CD14-positive monocyte (primary cell): ENCODE measurements around the gene KIAA1328. TPM values are rescaled to one million over a fixed set of nuclear protein-coding genes. Genes with fewer than 3 reads are reported as not detected.

Experiments used
- DNase-seq, 3 donors: peaks; one replicate each; pipeline ENCODE4 v3.0.0-alpha.2; 2011 to 2022
- H2AFZ ChIP-seq: 2 replicates; pipeline ENCODE4 v1.6.0; 2012; ENCODE audit warnings: mild to moderate bottlenecking, low read depth, low read length, inconsistent platforms; ENCODE audit not compliant: insufficient read depth, poor library complexity, severe bottlenecking
- H3K27ac ChIP-seq, 2 donors: 1 replicate in 1 of 2; 2 replicates in 1 of 2; pipeline ENCODE4 v1.5.1; 2012 to 2013; ENCODE audit warnings: low read length in 2 of 2, control low read depth in 1 of 2, inconsistent platforms in 1 of 2, low read depth in 1 of 2, mild to moderate bottlenecking in 1 of 2
- H3K27me3 ChIP-seq, 2 donors: one replicate each; pipeline versions ENCODE4 v1.6.0 to v1.6.1; 2011 to 2013; ENCODE audit warnings: low read length in 2 of 2; ENCODE audit not compliant: control insufficient read depth in 2 of 2, insufficient read depth in 2 of 2
- H3K36me3 ChIP-seq, 2 donors: replicated peaks in 1 of 2; 1 replicate in 1 of 2; 2 replicates in 1 of 2; pipeline versions ENCODE4 v1.5.1 to v1.6.1; 2012 to 2013; ENCODE audit warnings: low read length in 2 of 2, control low read depth in 1 of 2, inconsistent platforms in 1 of 2, mild to moderate bottlenecking in 1 of 2; ENCODE audit not compliant: insufficient read depth in 2 of 2, control insufficient read depth in 1 of 2
- H3K4me1 ChIP-seq, 2 donors: 1 replicate in 1 of 2; 2 replicates in 1 of 2; pipeline versions ENCODE4 v1.5.1 to v1.6.1; 2012 to 2013; ENCODE audit warnings: low read length in 2 of 2, control low read depth in 1 of 2, inconsistent platforms in 1 of 2, mild to moderate bottlenecking in 1 of 2, moderate library complexity in 1 of 2; ENCODE audit not compliant: insufficient read depth in 2 of 2, control insufficient read depth in 1 of 2
- H3K4me2 ChIP-seq: replicated peaks from 2 replicates; pipeline ENCODE3; 2012; ENCODE audit warnings: low read length, moderate library complexity, mild to moderate bottlenecking; ENCODE audit not compliant: poor library complexity, severe bottlenecking; ENCODE audit errors: extremely low read depth
- H3K4me3 ChIP-seq, 3 experiments: fragments of 200-600 bp in 1 of 3; sonication (generic) in 1 of 3; replicated peaks in 1 of 3; 1 replicate in 2 of 3; 2 replicates in 1 of 3; pipeline ENCODE4 v1.5.1; 2011 to 2013; ENCODE audit warnings: low read length in 3 of 3, mild to moderate bottlenecking in 3 of 3, control low read depth in 2 of 3, low read depth in 2 of 3, inconsistent platforms in 1 of 3, moderate library complexity in 1 of 3
- H3K79me2 ChIP-seq: 2 replicates; pipeline ENCODE4 v1.6.0; 2012; ENCODE audit warnings: mild to moderate bottlenecking, control low read depth, inconsistent platforms, low read length, moderate library complexity; ENCODE audit not compliant: insufficient read depth
- H3K9ac ChIP-seq: 2 replicates; pipeline ENCODE4 v1.6.0; 2017; ENCODE audit warnings: low read length, mild to moderate bottlenecking; ENCODE audit not compliant: insufficient read depth, poor library complexity, severe bottlenecking
- H3K9me3 ChIP-seq, 2 donors: replicated peaks in 1 of 2; 1 replicate in 1 of 2; 2 replicates in 1 of 2; pipeline versions ENCODE4 v1.5.1 to v1.6.1; 2012 to 2013; ENCODE audit warnings: low read length in 2 of 2, control low read depth in 1 of 2; ENCODE audit not compliant: control insufficient read depth in 1 of 2, insufficient read depth in 1 of 2
- H4K20me1 ChIP-seq: 2 replicates; pipeline ENCODE4 v1.6.0; 2012; ENCODE audit warnings: mild to moderate bottlenecking, low read length, control low read depth, moderate library complexity; ENCODE audit not compliant: insufficient read depth
- H3K27ac Mint-ChIP-seq, 7 donors: one replicate each; pipeline ENCODE4 v1.8.0; 2020; ENCODE audit warnings: mild to moderate bottlenecking in 7 of 7, mixed read lengths in 7 of 7, moderate library complexity in 6 of 7, inconsistent platforms in 2 of 7
- H3K27me3 Mint-ChIP-seq, 3 donors: one replicate each; pipeline ENCODE4 v1.8.0; 2021 to 2022; ENCODE audit warnings: low read depth in 3 of 3, mild to moderate bottlenecking in 3 of 3, mixed read lengths in 3 of 3, moderate library complexity in 3 of 3, inconsistent platforms in 1 of 3
- H3K36me3 Mint-ChIP-seq, 2 donors: one replicate each; pipeline ENCODE4 v1.8.0; 2020; ENCODE audit warnings: mixed read lengths in 2 of 2, inconsistent platforms in 1 of 2, mild to moderate bottlenecking in 1 of 2
- H3K4me1 Mint-ChIP-seq: one replicate; pipeline ENCODE4 v1.8.0; 2020; ENCODE audit warnings: mild to moderate bottlenecking, mixed read lengths
- H3K4me3 Mint-ChIP-seq, 2 donors: one replicate each; pipeline ENCODE4 v1.8.0; 2020; ENCODE audit warnings: mild to moderate bottlenecking in 2 of 2, mixed read lengths in 2 of 2, moderate library complexity in 1 of 2
- H3K9me3 Mint-ChIP-seq, 7 donors: one replicate each; pipeline ENCODE4 v1.8.0; 2020 to 2022; ENCODE audit warnings: mixed read lengths in 7 of 7, mild to moderate bottlenecking in 6 of 7, moderate library complexity in 6 of 7, inconsistent platforms in 2 of 7
- CTCF ChIP-seq: fragments of 200-600 bp; IDR thresholded peaks from one replicate; pipeline ENCODE4 v1.8.0; 2022; ENCODE audit warnings: antibody characterized with exemption, mild to moderate bottlenecking
- WGBS: methylation state at CpG from one replicate; pipeline ENCODE4 v1.1.5; 2013; ENCODE audit warnings: missing lambda C conversion rate; ENCODE audit not compliant: insufficient coverage; 5-methylcytosine and 5-hydroxymethylcytosine counted together
- intact Hi-C, 2 donors: fragments of 100-400 bp; cut with micrococcal nuclease; formaldehyde crosslinking; loops; one replicate each; pipeline versions ENCODE4 v1.15.0 to v1.15.1; 2023
- polyA plus RNA-seq, 3 donors: library from polyadenylated mRNA; depleted of rRNA in 1 of 3; unstranded in 2 of 3; stranded (reverse) in 1 of 3; fragments of 300-500 nt in 2 of 3; fragments of >200 nt in 1 of 3; fragmentation: Illumina TruSeq in 2 of 3; gene quantifications; 1 replicate in 2 of 3; 2 replicates in 1 of 3; pipeline ENCODE4 v1.2.3, GENCODE V29; 2012 to 2021

KIAA1328 gene
- polyA plus RNA-seq, 3 donors = 3.7 to 3.9 (median 3.8) TPM

DNA sequence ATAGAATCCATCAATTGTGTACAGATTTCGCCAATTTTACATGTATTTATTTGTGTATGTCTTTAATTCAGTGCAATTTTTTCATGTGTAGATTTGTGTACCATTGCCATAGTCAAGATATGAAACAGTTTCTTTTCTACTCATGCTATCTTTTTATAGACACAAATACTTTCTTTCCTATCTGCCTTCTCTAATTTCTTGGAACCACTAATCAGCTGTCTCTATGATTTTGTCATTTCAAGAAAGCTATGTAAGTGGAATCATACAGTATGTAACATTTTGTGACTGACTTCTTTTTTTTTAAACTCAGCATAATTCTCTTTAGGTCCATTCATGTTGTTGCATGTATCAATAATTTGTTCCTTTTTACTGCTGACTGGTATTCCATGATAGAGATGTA, 33.3 kb downstream of the KIAA1328 start:
- Histone ChIP-seq H3K4me1 (no peaks in the 10 kb centered on the region), H3K9ac (no peak overlapping the region), H3K9me3 (peaks cover 0 to 5% of the 10 kb centered on the region in 2 donors), H3K36me3 (peaks cover 0 to 2% of the 10 kb centered on the region in 2 donors), H2AFZ (no peak overlapping the region), H3K4me2 (no peak overlapping the region), H3K4me3 (no peak overlapping the region), H3K79me2 (no peaks in the 10 kb centered on the region), H3K27ac (no peak overlapping the region), H4K20me1 (no peaks in the 10 kb centered on the region), H3K27me3 (no peaks in the 10 kb centered on the region)
- H3K4me1 Mint-ChIP-seq = no peaks in the 10 kb centered on the region
- no peak overlapping the region for H3K27ac Mint-ChIP-seq
- intact Hi-C loops = no loop called here
- H3K4me3 Mint-ChIP-seq = no peak overlapping the region
- DNase-seq = no peak
- WGBS = no CpG with 5 or more reads among the region's 1 CpG
- peaks cover 0 to 1% (median 0%) of the 10 kb centered on the region in 3 donors for H3K27me3 Mint-ChIP-seq
- no peak for TF ChIP-seq CTCF
- peaks cover 4 to 20% of the 10 kb centered on the region in 2 donors for H3K36me3 Mint-ChIP-seq
- peaks cover 2 to 9% (median 4%) of the 10 kb centered on the region in 7 donors for H3K9me3 Mint-ChIP-seq

GRCh38 chr18:36867056-36867455, 38.1 kb downstream of the KIAA1328 start:
- no peaks in the 10 kb centered on the region for H3K79me2 ChIP-seq
- no peaks in the 10 kb centered on the region for H3K4me1 ChIP-seq
- no peak overlapping the region for H3K4me3 Mint-ChIP-seq
- peaks cover 0 to 1% of the 10 kb centered on the region in 2 donors for H3K36me3 ChIP-seq
- intact Hi-C loops = no loop called here
- no peak overlapping the region for H3K4me3 ChIP-seq
- H3K36me3 Mint-ChIP-seq = peaks cover 9 to 16% of the 10 kb centered on the region in 2 donors
- no peak overlapping the region for H3K9ac ChIP-seq
- peaks cover 0 to 5% of the 10 kb centered on the region in 2 donors for H3K9me3 ChIP-seq
- no peak overlapping the region for H3K27ac ChIP-seq
- no peaks in the 10 kb centered on the region for H3K27me3 Mint-ChIP-seq
- no peak for DNase-seq
- H2AFZ ChIP-seq = no peak overlapping the region
- H3K27me3 ChIP-seq = no peaks in the 10 kb centered on the region
- H3K27ac Mint-ChIP-seq = no peak overlapping the region
- WGBS = 100% methylated on average over 1 of the region's 1 CpG
- no peak overlapping the region for H3K4me2 ChIP-seq
- peaks cover 2 to 9% (median 5%) of the 10 kb centered on the region in 7 donors for H3K9me3 Mint-ChIP-seq
- H4K20me1 ChIP-seq = no peaks in the 10 kb centered on the region
- TF ChIP-seq CTCF = no peak
- no peaks in the 10 kb centered on the region for H3K4me1 Mint-ChIP-seq
